Mesenchymal stem cell (in vitro differentiated cells and primary cell): ENCODE measurements around the gene PROCR.
A peak's percentile ranks its signal among the peaks of the same experiment; 100 is the strongest.

Experiments
- DNase-seq: peaks from one replicate; pipeline ENCODE4 v3.0.0-alpha.2; 2013
- H2AFZ ChIP-seq: one replicate; pipeline ENCODE4 v1.6.1; 2013; ENCODE audit warnings: low read depth, mild to moderate bottlenecking, control low read depth, inconsistent platforms, low read length, moderate library complexity
- H2AK5ac ChIP-seq: 2 replicates; pipeline ENCODE4 v1.6.1; 2013; ENCODE audit warnings: low read length, moderate library complexity, mild to moderate bottlenecking, inconsistent platforms; ENCODE audit not compliant: severe bottlenecking
- H2BK120ac ChIP-seq: one replicate; pipeline ENCODE4 v1.6.1; 2013; ENCODE audit warnings: low read depth, mild to moderate bottlenecking, inconsistent platforms, low read length, moderate library complexity
- H2BK12ac ChIP-seq, 2 experiments: one replicate each; pipeline ENCODE4 v1.6.1; 2013; ENCODE audit warnings: inconsistent platforms in 2 of 2, low read length in 2 of 2, mild to moderate bottlenecking in 2 of 2, moderate library complexity in 2 of 2, control low read depth in 1 of 2
- H2BK15ac ChIP-seq: one replicate; pipeline ENCODE4 v1.6.1; 2013; ENCODE audit warnings: mild to moderate bottlenecking, low read depth, inconsistent platforms; ENCODE audit not compliant: poor library complexity, severe bottlenecking
- H2BK5ac ChIP-seq: 2 replicates; pipeline ENCODE4 v1.6.1; 2013; ENCODE audit warnings: low read depth, mild to moderate bottlenecking, low read length, control low read depth, inconsistent platforms; ENCODE audit not compliant: poor library complexity, severe bottlenecking
- H3K14ac ChIP-seq, 2 experiments: one replicate each; pipeline ENCODE4 v1.6.1; 2013; ENCODE audit warnings: inconsistent platforms in 2 of 2, low read length in 2 of 2, control low read depth in 1 of 2, mild to moderate bottlenecking in 1 of 2, moderate library complexity in 1 of 2
- H3K18ac ChIP-seq, 2 experiments: one replicate each; pipeline ENCODE4 v1.6.1; 2013; ENCODE audit warnings: inconsistent platforms in 2 of 2, low read length in 2 of 2, control low read depth in 1 of 2, low read depth in 1 of 2, mild to moderate bottlenecking in 1 of 2
- H3K23ac ChIP-seq, 2 experiments: one replicate each; pipeline ENCODE4 v1.6.1; 2013; ENCODE audit warnings: inconsistent platforms in 2 of 2, low read length in 2 of 2, mild to moderate bottlenecking in 2 of 2, moderate library complexity in 2 of 2, control low read depth in 1 of 2
- H3K27ac ChIP-seq: 2 replicates; pipeline ENCODE4 v1.5.1; 2013; ENCODE audit warnings: mild to moderate bottlenecking, moderate library complexity, low read length, control low read depth, inconsistent platforms; ENCODE audit not compliant: poor library complexity, severe bottlenecking
- H3K27me3 ChIP-seq, 2 experiments: 2 replicates each; pipeline versions ENCODE4 v1.6.1 to v1.7.0; 2013; ENCODE audit warnings: low read length in 2 of 2, mild to moderate bottlenecking in 2 of 2, moderate library complexity in 2 of 2, control low read depth in 1 of 2, inconsistent platforms in 1 of 2; ENCODE audit not compliant: control insufficient read depth in 1 of 2, insufficient read depth in 1 of 2
- H3K36me3 ChIP-seq, 2 experiments: 2 replicates each; pipeline versions ENCODE4 v1.6.1 to v1.7.0; 2013; ENCODE audit warnings: low read length in 2 of 2, control low read depth in 1 of 2, inconsistent platforms in 1 of 2, low read depth in 1 of 2, mild to moderate bottlenecking in 1 of 2; ENCODE audit not compliant: insufficient read depth in 2 of 2, control insufficient read depth in 1 of 2
- H3K4ac ChIP-seq, 2 experiments: one replicate each; pipeline ENCODE4 v1.6.1; 2013; ENCODE audit warnings: inconsistent platforms in 2 of 2, low read length in 2 of 2, mild to moderate bottlenecking in 2 of 2, moderate library complexity in 2 of 2, control low read depth in 1 of 2, low read depth in 1 of 2
- H3K4me1 ChIP-seq: 2 replicates; pipeline ENCODE4 v1.6.1; 2013; ENCODE audit warnings: low read depth, low read length, control low read depth; ENCODE audit not compliant: control insufficient read depth, insufficient read depth
- H3K4me2 ChIP-seq: 2 replicates; pipeline ENCODE4 v1.6.1; 2013; ENCODE audit warnings: low read length, mild to moderate bottlenecking, inconsistent platforms; ENCODE audit not compliant: poor library complexity, severe bottlenecking
- H3K4me3 ChIP-seq, 2 experiments: 2 replicates each; pipeline versions ENCODE4 v1.5.1 to v1.7.0; 2013; ENCODE audit warnings: low read length in 2 of 2, mild to moderate bottlenecking in 2 of 2, control low read depth in 1 of 2, low read depth in 1 of 2; ENCODE audit not compliant: insufficient read depth in 1 of 2
- H3K79me1 ChIP-seq: replicated peaks from 2 replicates; pipeline ENCODE4 v1.6.1; 2013; ENCODE audit warnings: mild to moderate bottlenecking, control low read depth, low read length, inconsistent platforms; ENCODE audit not compliant: poor library complexity, severe bottlenecking
- H3K9ac ChIP-seq: 2 replicates; pipeline ENCODE4 v1.7.0; 2013; ENCODE audit warnings: mild to moderate bottlenecking, low read length, moderate library complexity
- H3K9me3 ChIP-seq: 2 replicates; pipeline ENCODE4 v1.7.0; 2013; ENCODE audit warnings: mild to moderate bottlenecking, low read length; ENCODE audit not compliant: control insufficient read depth
- H4K8ac ChIP-seq: one replicate; pipeline ENCODE4 v1.6.1; 2013; ENCODE audit warnings: inconsistent platforms, mild to moderate bottlenecking, low read length, moderate library complexity
- H4K91ac ChIP-seq: one replicate; pipeline ENCODE4 v1.6.1; 2013; ENCODE audit warnings: mild to moderate bottlenecking, low read length, inconsistent platforms
- WGBS: methylation state at CpG from one replicate; pipeline ENCODE4 v1.1.7; 2013; ENCODE audit warnings: mixed read lengths; 5-methylcytosine and 5-hydroxymethylcytosine counted together

Gene PROCR

GRCh38 chr20:35215066-35215956 is 43.4 kb downstream of the PROCR start:
- H2AFZ ChIP-seq = no peak overlapping the region
- H4K8ac ChIP-seq = no peak overlapping the region
- H2BK120ac ChIP-seq = no peak overlapping the region
- H3K9me3 ChIP-seq = no peaks in the 10 kb centered on the region
- no peak overlapping the region for H2AK5ac ChIP-seq
- WGBS = 81% methylated on average over 4 of the region's 12 CpGs
- no peak overlapping the region for H2BK12ac ChIP-seq
- peak overlapping the region; percentile 86 for H3K27ac ChIP-seq
- no peaks in the 10 kb centered on the region for H3K4me1 ChIP-seq
- no peak overlapping the region for H3K9ac ChIP-seq
- no peak overlapping the region for H3K18ac ChIP-seq
- no peak overlapping the region for H4K91ac ChIP-seq
- H3K4me2 ChIP-seq = no peak overlapping the region
- H3K79me1 ChIP-seq = no peaks in the 10 kb centered on the region
- H3K14ac ChIP-seq = no peak overlapping the region
- no peaks in the 10 kb centered on the region for H3K27me3 ChIP-seq
- no peaks in the 10 kb centered on the region for H3K36me3 ChIP-seq
- H2BK5ac ChIP-seq = peak overlapping the region; percentile 39
- peak overlapping the region; percentile 48 for H2BK15ac ChIP-seq
- peak; percentile 26 for DNase-seq
- H3K4ac ChIP-seq = no peak overlapping the region
- H3K4me3 ChIP-seq = no peak overlapping the region
- no peak overlapping the region for H3K23ac ChIP-seq

GRCh38 chr20:35216541-35216940 is 44.7 kb downstream of the PROCR start:
- H2BK15ac ChIP-seq = no peak overlapping the region
- no peak overlapping the region for H3K27ac ChIP-seq
- no peak overlapping the region for H3K4ac ChIP-seq
- no peak overlapping the region for H3K14ac ChIP-seq
- H2AFZ ChIP-seq = no peak overlapping the region
- H2BK12ac ChIP-seq = no peak overlapping the region
- WGBS = 76% methylated on average over 5 of the region's 5 CpGs
- no peak overlapping the region for H2BK120ac ChIP-seq
- H2AK5ac ChIP-seq = peak overlapping the region; percentile 4
- no peaks in the 10 kb centered on the region for H3K79me1 ChIP-seq
- no peak for DNase-seq
- H3K4me2 ChIP-seq = no peak overlapping the region
- no peak overlapping the region for H3K23ac ChIP-seq
- H3K9ac ChIP-seq = no peak overlapping the region
- H3K4me3 ChIP-seq = no peak overlapping the region
- H3K18ac ChIP-seq = no peak overlapping the region
- H4K91ac ChIP-seq = no peak overlapping the region
- no peaks in the 10 kb centered on the region for H3K36me3 ChIP-seq
- H3K4me1 ChIP-seq = no peaks in the 10 kb centered on the region
- no peaks in the 10 kb centered on the region for H3K9me3 ChIP-seq
- no peak overlapping the region for H2BK5ac ChIP-seq
- no peak overlapping the region for H4K8ac ChIP-seq
- no peaks in the 10 kb centered on the region for H3K27me3 ChIP-seq

GRCh38 chr20:35223941-35224340 is 52.1 kb downstream of the PROCR start:
- Histone ChIP-seq H3K4me3 (no peak overlapping the region), H3K14ac (no peak overlapping the region), H2BK5ac (no peak overlapping the region), H3K18ac (no peak overlapping the region), H3K27ac (no peak overlapping the region), H4K91ac (no peak overlapping the region), H2BK15ac (no peak overlapping the region), H3K4me2 (no peak overlapping the region), H3K79me1 (peaks cover 2% of the 10 kb centered on the region), H2AFZ (no peak overlapping the region), H2AK5ac (no peak overlapping the region), H3K36me3 (no peaks in the 10 kb centered on the region), H4K8ac (no peak overlapping the region), H3K9ac (no peak overlapping the region), H3K4ac (no peak overlapping the region), H3K4me1 (peaks cover 12% of the 10 kb centered on the region), H2BK12ac (no peak overlapping the region), H3K9me3 (no peaks in the 10 kb centered on the region), H3K23ac (no peak overlapping the region), H2BK120ac (no peak overlapping the region), H3K27me3 (peaks cover 30 to 32% of the 10 kb centered on the region in 2 experiments)
- 95% methylated on average over 5 of the region's 5 CpGs for WGBS
- DNase-seq = no peak

- Histone ChIP-seq H3K4ac (no peak overlapping the region), H3K27me3 (peaks cover 30 to 32% of the 10 kb centered on the region in 2 experiments), H3K14ac (no peak overlapping the region), H4K8ac (no peak overlapping the region), H3K23ac (no peak overlapping the region), H3K36me3 (no peaks in the 10 kb centered on the region), H2AFZ (no peak overlapping the region), H2BK120ac (no peak overlapping the region), H3K4me2 (no peak overlapping the region), H4K91ac (no peak overlapping the region), H3K9me3 (no peaks in the 10 kb centered on the region), H2BK5ac (no peak overlapping the region), H2BK12ac (no peak overlapping the region), H3K4me3 (no peak overlapping the region), H2AK5ac (no peak overlapping the region), H3K9ac (no peak overlapping the region), H3K4me1 (peaks cover 12% of the 10 kb centered on the region), H2BK15ac (no peak overlapping the region), H3K18ac (no peak overlapping the region), H3K27ac (no peak overlapping the region), H3K79me1 (peaks cover 2% of the 10 kb centered on the region)
- no peak for DNase-seq
- 89% methylated on average over 5 of the region's 5 CpGs for WGBS
These were observed 52.7 kb downstream of the PROCR start for GRCh38 chr20:35224536-35224935.
